Measurements from ENCODE around the gene AK3.
A peak's percentile ranks its signal among the peaks of the same experiment; 100 is the strongest.
"Not testable (repeated sequence)": the region's sequence is repeated elsewhere in the genome, so short reads cannot be mapped to it uniquely, and the experiment has no call there.

AK3 gene

DNA sequence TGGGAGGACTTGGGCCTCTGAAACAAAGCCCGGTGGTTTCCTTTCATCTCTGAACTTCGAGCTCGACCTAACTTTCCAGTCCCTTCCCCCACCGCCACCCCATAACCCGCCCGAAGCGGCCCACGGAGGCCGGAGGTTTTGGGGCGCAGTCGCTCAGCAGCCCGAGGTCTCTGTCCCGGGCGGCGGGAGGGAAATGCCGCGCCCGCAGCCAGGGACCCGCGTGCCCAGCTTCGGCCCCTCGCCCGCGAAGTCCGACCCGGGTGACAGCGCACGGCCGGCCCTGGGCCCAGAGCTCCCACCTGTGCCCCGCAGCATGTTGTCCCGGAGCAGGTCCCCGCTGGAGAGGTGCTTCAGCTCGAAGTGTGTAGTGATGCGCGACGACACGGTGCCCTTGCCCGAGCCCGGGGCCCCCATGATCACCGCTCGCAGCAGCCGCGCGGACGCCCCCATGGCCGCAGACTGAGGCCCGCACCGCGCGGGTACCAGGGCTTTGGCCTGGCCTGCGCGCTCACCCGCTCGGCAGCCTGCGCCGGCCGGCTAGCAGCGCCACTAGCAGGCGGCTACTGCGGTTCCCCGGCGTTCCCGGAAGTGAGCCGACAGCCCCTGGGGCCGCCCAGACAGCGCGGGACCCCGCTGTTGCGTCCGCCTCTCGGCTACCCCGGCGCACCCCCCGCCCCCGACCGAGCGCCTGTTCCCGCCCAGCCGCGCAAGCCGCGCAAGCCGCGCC is at the start of gene AK3:
Gene AK3, minus strand, starts transcription at position 565 of the 727 bp plus-strand sequence. Its CDS starts 115 bp downstream, at position 450.
- H3K9me3 Mint-ChIP-seq, result no peaks in the 10 kb centered on the region
- peak within 1 kb of the TSS; percentile 86 to 97 (median 94) for H3K27ac Mint-ChIP-seq
- H3K4me1 Mint-ChIP-seq, result peaks cover 16% of the 10 kb centered on the region
- peak within 1 kb of the TSS; percentile 89 to 95 (median 93) for H3K4me3 Mint-ChIP-seq
- TF ChIP-seq, protein P1, sequence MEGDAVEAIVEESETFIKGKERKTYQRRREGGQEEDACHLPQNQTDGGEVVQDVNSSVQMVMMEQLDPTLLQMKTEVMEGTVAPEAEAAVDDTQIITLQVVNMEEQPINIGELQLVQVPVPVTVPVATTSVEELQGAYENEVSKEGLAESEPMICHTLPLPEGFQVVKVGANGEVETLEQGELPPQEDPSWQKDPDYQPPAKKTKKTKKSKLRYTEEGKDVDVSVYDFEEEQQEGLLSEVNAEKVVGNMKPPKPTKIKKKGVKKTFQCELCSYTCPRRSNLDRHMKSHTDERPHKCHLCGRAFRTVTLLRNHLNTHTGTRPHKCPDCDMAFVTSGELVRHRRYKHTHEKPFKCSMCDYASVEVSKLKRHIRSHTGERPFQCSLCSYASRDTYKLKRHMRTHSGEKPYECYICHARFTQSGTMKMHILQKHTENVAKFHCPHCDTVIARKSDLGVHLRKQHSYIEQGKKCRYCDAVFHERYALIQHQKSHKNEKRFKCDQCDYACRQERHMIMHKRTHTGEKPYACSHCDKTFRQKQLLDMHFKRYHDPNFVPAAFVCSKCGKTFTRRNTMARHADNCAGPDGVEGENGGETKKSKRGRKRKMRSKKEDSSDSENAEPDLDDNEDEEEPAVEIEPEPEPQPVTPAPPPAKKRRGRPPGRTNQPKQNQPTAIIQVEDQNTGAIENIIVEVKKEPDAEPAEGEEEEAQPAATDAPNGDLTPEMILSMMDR (IDR thresholded peaks at IDR 0.05; ENCODE audit: unreplicated experiment in 3 of 3), result no peak
- H3K36me3 Mint-ChIP-seq (ENCODE audit: low read depth), result peaks cover 5% of the 10 kb centered on the region
- no peaks in the 10 kb centered on the region for H3K27me3 Mint-ChIP-seq (ENCODE audit: low read depth)

DNA sequence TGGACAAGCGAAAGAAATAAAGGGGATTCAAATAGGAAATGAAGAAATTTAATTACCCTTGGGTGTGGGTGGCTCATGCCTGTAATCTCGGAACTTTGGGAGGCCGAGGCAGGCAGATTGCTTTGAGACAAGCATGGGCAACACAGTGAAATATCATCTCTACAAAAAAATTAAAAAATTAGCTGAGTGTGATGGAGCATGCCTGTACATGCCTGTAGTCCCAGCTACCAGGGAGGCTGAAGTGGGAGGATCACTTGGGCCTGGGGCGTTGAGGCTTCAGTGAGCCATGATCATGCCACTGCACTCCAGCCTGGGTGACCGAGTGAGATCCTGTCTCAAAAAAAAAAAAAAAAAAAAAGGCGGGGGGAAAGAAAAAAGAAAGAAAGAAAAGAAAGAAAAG is 47.7 kb upstream of the AK3 start:
- no peaks in the 10 kb centered on the region for H3K27me3 Mint-ChIP-seq (ENCODE audit: low read depth)
- no peak overlapping the region for H3K27ac Mint-ChIP-seq
- peaks cover 7% of the 10 kb centered on the region for H3K4me1 Mint-ChIP-seq
- H3K36me3 Mint-ChIP-seq (ENCODE audit: low read depth), result no peaks in the 10 kb centered on the region
- no peak overlapping the region for H3K4me3 Mint-ChIP-seq
- TF ChIP-seq, protein P1 (IDR thresholded peaks at IDR 0.05; ENCODE audit: unreplicated experiment in 3 of 3), result no peak
- H3K9me3 Mint-ChIP-seq, result no peaks in the 10 kb centered on the region

DNA sequence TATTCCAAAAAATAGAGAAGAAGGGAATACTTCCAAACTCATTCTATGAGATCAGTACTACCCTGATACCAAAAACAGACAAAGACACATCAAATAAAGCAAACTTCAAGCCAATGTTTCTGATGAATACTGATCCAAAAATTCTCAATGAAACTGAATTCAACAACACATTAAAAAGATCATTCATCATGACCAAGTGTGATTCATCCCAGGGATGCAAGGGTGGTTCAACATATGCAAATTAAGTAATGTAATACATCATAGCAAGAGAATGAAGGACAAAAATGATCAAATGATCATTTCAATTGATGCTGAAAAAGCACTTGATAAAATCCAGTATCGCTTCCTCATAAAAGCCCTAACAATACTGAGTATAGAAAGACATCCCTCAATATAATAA is 46.9 kb upstream of the AK3 start:
- Mint-ChIP-seq H3K4me1 (peaks cover 6% of the 10 kb centered on the region), H3K36me3 (ENCODE audit: low read depth) (no peaks in the 10 kb centered on the region), H3K27me3 (ENCODE audit: low read depth) (no peaks in the 10 kb centered on the region), H3K27ac (no peak overlapping the region), H3K4me3 (no peak overlapping the region), H3K9me3 (no peaks in the 10 kb centered on the region)
- TF ChIP-seq, protein P1 (IDR thresholded peaks at IDR 0.05; ENCODE audit: unreplicated experiment in 3 of 3), result no peak

DNA sequence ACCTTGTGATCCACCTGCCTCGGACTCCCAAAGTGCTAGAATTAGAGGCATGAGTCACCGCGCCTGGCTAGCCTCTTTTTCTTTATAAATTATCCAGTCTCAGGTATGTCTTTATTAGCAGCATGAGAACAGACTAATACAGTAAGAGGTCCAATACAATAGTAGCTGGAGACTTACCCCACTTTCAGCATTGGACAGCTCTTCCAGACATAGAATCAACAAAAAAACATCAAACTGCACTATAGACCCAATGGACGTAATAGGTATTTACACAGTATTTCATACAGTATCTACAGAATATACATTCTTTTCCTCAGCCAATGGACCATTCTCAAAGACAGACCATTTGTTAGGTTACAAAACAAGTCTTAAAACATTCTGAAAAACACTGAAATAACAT is 45.6 kb upstream of the AK3 start:
- TF ChIP-seq, protein P1 (IDR thresholded peaks at IDR 0.05; ENCODE audit: unreplicated experiment in 3 of 3), result no peak
- Mint-ChIP-seq H3K27ac (no peak overlapping the region), H3K27me3 (ENCODE audit: low read depth) (no peaks in the 10 kb centered on the region), H3K4me1 (no peaks in the 10 kb centered on the region), H3K4me3 (no peak overlapping the region), H3K36me3 (ENCODE audit: low read depth) (no peaks in the 10 kb centered on the region), H3K9me3 (no peaks in the 10 kb centered on the region)

DNA sequence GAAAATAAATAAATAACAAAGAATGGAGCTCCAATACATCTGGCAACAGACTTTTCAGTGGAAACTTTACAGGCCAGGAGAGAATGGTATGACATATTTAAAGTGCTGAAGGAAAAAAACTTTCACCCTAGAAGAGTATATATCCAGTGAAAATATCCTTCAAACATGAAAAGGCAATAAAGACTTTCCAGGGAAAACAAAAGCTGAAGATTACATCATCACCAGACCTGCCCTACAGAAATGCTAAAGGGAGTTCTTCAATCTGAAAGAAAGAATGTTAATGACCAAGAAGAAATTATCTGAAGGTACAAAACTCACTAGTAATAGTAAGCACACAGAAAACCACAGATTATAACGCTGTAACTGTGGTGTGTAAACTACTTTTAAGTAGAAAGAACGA is 43.4 kb upstream of the AK3 start:
- no peak overlapping the region for H3K4me3 Mint-ChIP-seq
- no peaks in the 10 kb centered on the region for H3K36me3 Mint-ChIP-seq (ENCODE audit: low read depth)
- H3K9me3 Mint-ChIP-seq, result no peaks in the 10 kb centered on the region
- no peak overlapping the region for H3K27ac Mint-ChIP-seq
- H3K27me3 Mint-ChIP-seq (ENCODE audit: low read depth), result no peaks in the 10 kb centered on the region
- TF ChIP-seq, protein P1 (IDR thresholded peaks at IDR 0.05; ENCODE audit: unreplicated experiment in 3 of 3), result no peak
- no peaks in the 10 kb centered on the region for H3K4me1 Mint-ChIP-seq

DNA sequence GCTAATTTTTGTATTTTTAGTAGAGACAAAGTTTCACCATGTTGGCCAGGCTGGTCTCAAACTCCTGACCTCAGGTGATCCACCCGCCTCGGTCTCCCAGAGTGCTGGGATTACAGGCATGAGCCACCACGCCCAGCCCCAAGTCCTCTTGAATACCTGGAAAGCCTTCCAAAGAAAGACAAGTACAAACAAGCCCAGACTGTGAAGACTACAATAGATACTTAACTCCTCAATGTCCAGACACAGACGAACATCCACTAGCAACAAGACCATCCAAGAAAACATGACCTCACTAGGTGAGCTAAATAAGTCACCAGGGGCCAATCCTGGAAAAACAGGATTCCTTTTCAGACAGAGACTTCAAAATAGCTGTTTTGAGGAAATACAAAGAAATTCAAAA is 42.2 kb upstream of the AK3 start:
- H3K27ac Mint-ChIP-seq; H3K36me3 Mint-ChIP-seq (ENCODE audit: low read depth); H3K27me3 Mint-ChIP-seq (ENCODE audit: low read depth); H3K9me3 Mint-ChIP-seq; H3K4me3 Mint-ChIP-seq; H3K4me1 Mint-ChIP-seq: not testable (repeated sequence)

Data from nephron (organoid).